ENCODE data around the gene GSTM2. TPM values are rescaled to one million over a fixed set of nuclear protein-coding genes. Genes with fewer than 3 reads are reported as not detected.
A peak's percentile ranks its signal among the peaks of the same experiment; 100 is the strongest.

The GSTM2 gene
- total RNA-seq, 8 experiments from 2014 or later = 18.6 to 116 (median 28.1) TPM

DNA sequence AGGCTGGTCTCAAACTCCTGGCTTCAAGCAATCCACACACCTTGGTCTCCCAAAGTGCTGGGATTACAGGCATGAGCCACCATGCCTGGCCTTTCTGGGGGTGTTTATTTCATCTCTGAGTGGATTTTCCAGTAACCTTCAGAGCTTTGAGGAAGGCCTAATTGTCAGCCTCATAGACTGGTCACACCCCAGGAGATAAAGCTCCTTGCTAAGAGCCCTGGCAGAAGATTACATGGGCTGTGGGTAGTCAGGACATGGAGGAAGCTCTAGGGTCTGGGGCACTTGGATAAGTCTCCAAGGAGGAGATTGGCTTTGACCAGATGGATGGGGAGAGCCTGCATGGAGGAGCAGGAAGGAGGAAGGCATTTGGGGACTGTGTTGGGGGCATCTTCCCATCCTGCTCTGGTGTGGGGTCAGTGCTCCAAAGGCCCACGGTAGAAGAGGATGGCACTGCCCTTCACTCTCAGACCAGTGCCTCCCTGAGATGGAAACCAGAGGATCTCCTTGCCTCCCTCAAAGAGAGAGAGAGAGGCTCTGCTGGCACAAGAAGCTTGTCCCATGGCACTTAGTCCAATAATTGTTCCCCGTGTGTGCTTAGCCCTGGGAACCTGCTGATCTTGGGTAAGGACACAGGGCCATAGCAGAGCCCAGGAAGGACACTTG, 26.6 kb upstream of the GSTM2 start:
- no peak overlapping the region for H3K4me3 ChIP-seq
- no peak overlapping the region for H3K27ac ChIP-seq
- in situ Hi-C loops (cut with MboI; ENCODE audit: low pct_unique_long_range_greater_than_20kb in 2 of 9, low sequenced_read_pairs in 9 of 9, unreplicated experiment in 9 of 9) = loop anchor here in 6 of 9 experiments (10.0 to 25.0 kb wide), 5 partner anchors 96 to 346 kb away; partner anchors contain the start of genes AHCYL1 (in 3 of the 6), EPS8L3 (in 1 of the 6) and GSTM3 (in 1 of the 6)
- no peak for ATAC-seq (replicated peaks in 6 of 8)
- WGBS, 10 experiments = 44 to 100% (median 80%) methylated on average over 1 of the region's 2 CpGs; no CpG with 5 or more reads in 6 of the 10 experiments
- H3K4me1 ChIP-seq (replicated peaks in 1 of 2) = peaks cover 0 to 5% of the 10 kb centered on the region in 2 donors

- in situ Hi-C loops (cut with MboI; ENCODE audit: low pct_unique_long_range_greater_than_20kb in 2 of 9, low sequenced_read_pairs in 9 of 9, unreplicated experiment in 9 of 9) = loop anchor here in 6 of 9 experiments (10.0 to 25.0 kb wide), 5 partner anchors 95 to 345 kb away; partner anchors contain the start of genes AHCYL1 (in 3 of the 6), EPS8L3 (in 1 of the 6) and GSTM3 (in 1 of the 6)
- Histone ChIP-seq H3K27ac (no peak overlapping the region), H3K4me1 (replicated peaks in 1 of 2) (peaks cover 0 to 3% of the 10 kb centered on the region in 2 donors), H3K4me3 (no peak overlapping the region)
- 20 to 86% (median 60%) methylated on average over 1 to 2 of the region's 2 CpGs; no CpG with 5 or more reads in 4 of the 10 experiments for WGBS, 10 experiments
- ATAC-seq (replicated peaks in 6 of 8) = no peak
Observed at GRCh38 chr1:109641861-109642260, 26.0 kb upstream of the GSTM2 start.

DNA sequence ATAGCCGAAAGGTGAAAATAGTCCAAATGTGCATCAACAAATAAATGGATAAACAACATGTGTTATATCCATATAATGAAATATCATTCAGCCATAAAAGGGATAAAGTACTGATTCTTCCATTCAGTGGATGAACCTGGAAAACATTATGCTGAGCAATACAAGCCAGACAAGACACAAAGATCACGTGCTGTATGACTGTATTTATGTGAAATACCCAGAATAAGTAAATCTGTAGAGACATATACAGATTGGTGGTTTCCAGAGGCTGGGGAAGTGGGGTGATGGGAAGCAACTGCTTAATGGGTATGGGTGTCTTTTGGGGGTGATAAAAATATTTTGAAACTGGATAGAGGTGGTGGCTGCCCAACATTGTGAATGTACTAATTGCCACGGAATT, 25.2 kb upstream of the GSTM2 start:
- no peak overlapping the region for H3K4me3 ChIP-seq
- no peak overlapping the region for H3K27ac ChIP-seq
- H3K4me1 ChIP-seq (replicated peaks in 1 of 2) = peaks cover 0 to 3% of the 10 kb centered on the region in 2 donors
- 38 to 83% (median 60%) methylated on average over 1 to 3 of the region's 3 CpGs; no CpG with 5 or more reads in 1 of the 10 experiments for WGBS, 10 experiments
- no peak for ATAC-seq (replicated peaks in 6 of 8)
- in situ Hi-C loops (cut with MboI; ENCODE audit: low pct_unique_long_range_greater_than_20kb in 2 of 9, low sequenced_read_pairs in 9 of 9, unreplicated experiment in 9 of 9) = loop anchor here in 6 of 9 experiments (10.0 to 25.0 kb wide), 5 partner anchors 95 to 345 kb away; partner anchors contain the start of genes AHCYL1 (in 3 of the 6), EPS8L3 (in 1 of the 6) and GSTM3 (in 1 of the 6)

DNA sequence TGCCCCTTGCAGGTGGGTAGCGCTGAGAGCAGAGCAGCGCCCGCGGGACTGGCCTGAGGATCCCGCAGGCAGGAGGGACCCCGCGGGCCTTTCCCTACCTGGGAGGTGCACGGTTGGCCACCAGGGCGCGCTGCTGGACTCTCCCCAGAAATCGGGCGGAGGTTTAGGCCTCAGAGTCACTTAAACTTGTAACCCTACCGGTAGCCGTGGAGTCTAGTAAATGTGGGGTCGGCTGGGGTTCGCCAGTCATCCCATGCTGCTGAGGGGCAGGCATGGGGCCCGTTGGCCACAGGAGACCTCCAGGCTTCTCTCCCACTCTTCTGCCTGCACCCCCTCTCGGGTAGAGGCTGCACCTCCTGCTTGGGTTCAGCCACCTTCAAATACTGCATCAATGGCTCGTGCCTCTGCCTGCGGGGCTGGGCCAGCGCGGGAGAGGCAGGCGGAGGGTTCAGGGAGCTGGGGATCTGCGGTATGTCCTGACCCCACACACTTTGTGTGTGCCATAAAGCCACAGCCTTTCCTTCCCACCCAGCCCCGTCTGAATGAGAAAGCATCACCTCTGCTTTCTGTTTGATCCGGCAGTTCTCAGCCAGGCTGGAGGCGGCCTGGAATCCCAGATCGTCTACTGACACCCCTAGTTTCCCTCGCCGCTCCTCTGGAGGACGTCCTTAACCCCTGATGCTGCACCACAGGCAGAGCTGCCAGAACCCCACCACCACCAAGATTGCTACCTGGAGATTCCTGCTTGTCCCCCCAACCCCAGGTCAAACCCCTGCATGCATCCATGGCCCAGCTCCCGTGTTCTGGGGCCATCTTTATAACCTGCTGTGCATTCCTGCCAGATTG, 24.2 kb upstream of the GSTM2 start:
- peaks cover 0 to 3% of the 10 kb centered on the region in 2 donors for H3K4me1 ChIP-seq (replicated peaks in 1 of 2)
- WGBS, 10 experiments = 20 to 100% (median 53%) methylated on average over 1 to 22 of the region's 32 CpGs; no CpG with 5 or more reads in 4 of the 10 experiments
- H3K4me3 ChIP-seq = no peak overlapping the region
- in situ Hi-C loops (cut with MboI; ENCODE audit: low pct_unique_long_range_greater_than_20kb in 2 of 9, low sequenced_read_pairs in 9 of 9, unreplicated experiment in 9 of 9) = loop anchor here in 6 of 9 experiments (10.0 to 25.0 kb wide), 5 partner anchors 94 to 344 kb away; partner anchors contain the start of genes AHCYL1 (in 3 of the 6), EPS8L3 (in 1 of the 6) and GSTM3 (in 1 of the 6)
- no peak overlapping the region for H3K27ac ChIP-seq
- peak; percentile 85 to 94 (median 90) for ATAC-seq (replicated peaks in 6 of 8)

- ATAC-seq (replicated peaks in 6 of 8) = no peak
- Histone ChIP-seq H3K4me1 (replicated peaks in 1 of 2) (peaks cover 0 to 3% of the 10 kb centered on the region in 2 donors), H3K27ac (no peak overlapping the region), H3K4me3 (no peak overlapping the region)
- in situ Hi-C loops (cut with MboI; ENCODE audit: low pct_unique_long_range_greater_than_20kb in 2 of 9, low sequenced_read_pairs in 9 of 9, unreplicated experiment in 9 of 9) = loop anchor here in 6 of 9 experiments (10.0 to 25.0 kb wide), 5 partner anchors 93 to 343 kb away; partner anchors contain the start of genes AHCYL1 (in 3 of the 6), EPS8L3 (in 1 of the 6) and GSTM3 (in 1 of the 6)
- WGBS, 10 experiments = 70 to 95% (median 73%) methylated on average over 2 to 6 of the region's 10 CpGs; no CpG with 5 or more reads in 7 of the 10 experiments
Observed at GRCh38 chr1:109644670-109645069, 23.2 kb upstream of the GSTM2 start.

GRCh38 chr1:109649491-109649914, 18.4 kb upstream of the GSTM2 start:
- no peak overlapping the region for H3K27ac ChIP-seq
- 0 to 97% (median 50%) methylated on average over 1 to 4 of the region's 4 CpGs; no CpG with 5 or more reads in 1 of the 10 experiments for WGBS, 10 experiments
- peaks cover 5 to 21% of the 10 kb centered on the region in 2 donors for H3K4me1 ChIP-seq (replicated peaks in 1 of 2)
- no peak overlapping the region for H3K4me3 ChIP-seq
- ATAC-seq (replicated peaks in 6 of 8) = peak in 3 of 8 experiments; percentile 85 to 93 (median 86)
- in situ Hi-C loops (cut with MboI; ENCODE audit: low pct_unique_long_range_greater_than_20kb in 2 of 9, low sequenced_read_pairs in 9 of 9, unreplicated experiment in 9 of 9) = loop anchor here in 6 of 9 experiments (10.0 to 25.0 kb wide), 5 partner anchors 88 to 338 kb away; partner anchors contain the start of genes AHCYL1 (in 3 of the 6), EPS8L3 (in 1 of the 6) and GSTM3 (in 1 of the 6)

- no peak for ATAC-seq (replicated peaks in 6 of 8)
- Histone ChIP-seq H3K27ac (no peak overlapping the region), H3K4me1 (replicated peaks in 1 of 2) (peaks cover 5 to 22% of the 10 kb centered on the region in 2 donors), H3K4me3 (no peak overlapping the region)
- in situ Hi-C loops (cut with MboI; ENCODE audit: low pct_unique_long_range_greater_than_20kb in 2 of 9, low sequenced_read_pairs in 9 of 9, unreplicated experiment in 9 of 9) = loop anchor here in 2 of 9 experiments (10.0 to 25.0 kb wide), 2 partner anchors 112 to 334 kb away; partner anchors contain the start of genes AHCYL1 (in 1 of the 2) and EPS8L3 (in 1 of the 2)
- 46 to 100% (median 92%) methylated on average over 2 to 3 of the region's 3 CpGs for WGBS, 10 experiments
Observed at GRCh38 chr1:109650609-109651008, 17.2 kb upstream of the GSTM2 start.

- no peak overlapping the region for H3K27ac ChIP-seq
- in situ Hi-C loops (cut with MboI; ENCODE audit: low pct_unique_long_range_greater_than_20kb in 2 of 9, low sequenced_read_pairs in 9 of 9, unreplicated experiment in 9 of 9) = loop anchor here in 2 of 9 experiments (10.0 to 25.0 kb wide), 2 partner anchors 110 to 332 kb away; partner anchors contain the start of genes AHCYL1 (in 1 of the 2) and EPS8L3 (in 1 of the 2)
- no peak overlapping the region for H3K4me3 ChIP-seq
- peaks cover 10 to 22% of the 10 kb centered on the region in 2 donors for H3K4me1 ChIP-seq (replicated peaks in 1 of 2)
- WGBS, 10 experiments = 42 to 100% (median 72%) methylated on average over 1 to 2 of the region's 2 CpGs
- no peak for ATAC-seq (replicated peaks in 6 of 8)
Observed at GRCh38 chr1:109652402-109652801, 15.5 kb upstream of the GSTM2 start.

GRCh38 chr1:109653306-109653705, 14.6 kb upstream of the GSTM2 start:
- WGBS, 10 experiments = 0 to 38% (median 2%) methylated on average over 1 to 2 of the region's 2 CpGs
- no peak overlapping the region for H3K4me3 ChIP-seq
- no peak overlapping the region for H3K27ac ChIP-seq
- ATAC-seq (replicated peaks in 6 of 8) = peak in 5 of 8 experiments; percentile 18 to 64 (median 35)
- in situ Hi-C loops (cut with MboI; ENCODE audit: low pct_unique_long_range_greater_than_20kb in 2 of 9, low sequenced_read_pairs in 9 of 9, unreplicated experiment in 9 of 9) = loop anchor here in 2 of 9 experiments (10.0 to 25.0 kb wide), 2 partner anchors 109 to 331 kb away; partner anchors contain the start of genes AHCYL1 (in 1 of the 2) and EPS8L3 (in 1 of the 2)
- peaks cover 15 to 26% of the 10 kb centered on the region in 2 donors for H3K4me1 ChIP-seq (replicated peaks in 1 of 2)

DNA sequence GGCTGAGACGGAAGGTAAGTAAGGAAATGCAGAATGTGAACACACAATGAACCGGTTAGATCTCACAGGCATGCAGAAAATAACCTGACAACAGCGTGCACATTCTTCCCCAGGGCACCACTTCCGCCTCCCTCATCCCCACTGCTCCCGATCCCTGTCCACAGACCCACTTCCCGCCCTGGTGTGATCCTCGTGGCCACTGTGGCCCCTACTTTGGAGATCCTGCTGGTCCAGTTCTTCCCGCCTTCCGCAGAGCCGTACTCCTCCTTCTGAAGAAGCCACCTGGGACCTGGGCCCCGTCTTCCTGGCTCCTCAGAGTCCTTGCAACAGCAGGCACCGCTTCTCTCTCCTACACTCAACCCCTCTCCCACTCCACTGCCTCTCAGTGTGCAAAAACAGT, 13.3 kb upstream of the GSTM2 start:
- in situ Hi-C loops (cut with MboI; ENCODE audit: low pct_unique_long_range_greater_than_20kb in 2 of 9, low sequenced_read_pairs in 9 of 9, unreplicated experiment in 9 of 9) = loop anchor here in 2 of 9 experiments (10.0 to 25.0 kb wide), 2 partner anchors 108 to 330 kb away; partner anchors contain the start of genes AHCYL1 (in 1 of the 2) and EPS8L3 (in 1 of the 2)
- Histone ChIP-seq H3K27ac (no peak overlapping the region), H3K4me3 (no peak overlapping the region), H3K4me1 (replicated peaks in 1 of 2) (peaks cover 19 to 30% of the 10 kb centered on the region in 2 donors)
- ATAC-seq (replicated peaks in 6 of 8) = no peak
- 67 to 100% (median 88%) methylated on average over 1 to 10 of the region's 12 CpGs; no CpG with 5 or more reads in 2 of the 10 experiments for WGBS, 10 experiments

DNA sequence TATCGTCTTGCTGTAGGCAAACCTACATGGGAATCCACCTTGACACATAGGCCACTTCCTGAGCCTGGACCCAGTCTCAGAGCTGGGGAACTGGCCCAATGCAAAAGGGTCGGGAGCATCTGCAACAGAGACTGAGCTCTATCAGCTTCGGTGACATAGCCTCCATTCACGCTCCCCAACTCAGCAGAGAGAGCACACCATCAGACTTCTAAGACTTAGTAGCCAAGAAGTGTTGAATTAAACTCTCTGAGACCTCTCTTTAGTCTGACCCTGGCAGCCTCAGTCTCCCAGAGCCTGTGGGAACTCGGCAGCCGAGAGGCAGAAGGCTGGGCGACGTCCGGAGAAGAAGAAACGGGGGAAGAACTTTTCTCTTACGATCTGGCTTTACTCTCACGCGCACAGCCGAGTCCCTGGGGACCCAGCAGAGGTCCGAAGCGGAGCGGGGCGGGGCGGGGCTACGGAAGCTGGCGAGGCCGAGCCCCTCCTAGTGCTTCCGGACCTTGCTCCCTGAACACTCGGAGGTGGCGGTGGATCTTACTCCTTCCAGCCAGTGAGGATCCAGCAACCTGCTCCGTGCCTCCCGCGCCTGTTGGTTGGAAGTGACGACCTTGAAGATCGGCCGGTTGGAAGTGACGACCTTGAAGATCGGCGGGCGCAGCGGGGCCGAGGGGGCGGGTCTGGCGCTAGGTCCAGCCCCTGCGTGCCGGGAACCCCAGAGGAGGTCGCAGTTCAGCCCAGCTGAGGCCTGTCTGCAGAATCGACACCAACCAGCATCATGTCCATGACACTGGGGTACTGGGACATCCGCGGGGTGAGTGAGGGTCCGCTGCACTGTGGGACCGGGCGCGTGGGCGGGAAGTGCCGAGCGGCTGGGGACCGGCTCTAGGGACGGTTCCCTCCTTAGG, 12.0 kb upstream of the GSTM2 start, which contains the start of gene GSTM4:
Gene GSTM4 (plus strand): TSS at position 485 of the 905 bp plus-strand sequence. CDS start 291 bp downstream, at position 776.
- ATAC-seq (replicated peaks in 6 of 8) = peak; percentile 87 to 97 (median 91)
- H3K4me1 ChIP-seq (replicated peaks in 1 of 2) = peaks cover 19 to 37% of the 10 kb centered on the region in 2 donors
- H3K27ac ChIP-seq = no peak within 1 kb of the TSS
- H3K4me3 ChIP-seq = peak within 1 kb of the TSS; percentile 33 to 52 (median 43)
- 0 to 40% (median 6%) methylated on average over 2 to 37 of the region's 54 CpGs; no CpG with 5 or more reads in 3 of the 10 experiments for WGBS, 10 experiments
- in situ Hi-C loops (cut with MboI; ENCODE audit: low pct_unique_long_range_greater_than_20kb in 2 of 9, low sequenced_read_pairs in 9 of 9, unreplicated experiment in 9 of 9) = loop anchor here in 2 of 9 experiments (10.0 to 25.0 kb wide), 2 partner anchors 106 to 329 kb away; partner anchors contain the start of genes AHCYL1 (in 1 of the 2) and EPS8L3 (in 1 of the 2)
